Measurements from ENCODE around the gene OSGIN1. TPM values are rescaled to one million over a fixed set of nuclear protein-coding genes. Genes with fewer than 3 reads are reported as not detected.

The OSGIN1 gene
- total and polyA plus RNA-seq, 7 donors = 3.6 to 9.9 (median 5.4) TPM

DNA sequence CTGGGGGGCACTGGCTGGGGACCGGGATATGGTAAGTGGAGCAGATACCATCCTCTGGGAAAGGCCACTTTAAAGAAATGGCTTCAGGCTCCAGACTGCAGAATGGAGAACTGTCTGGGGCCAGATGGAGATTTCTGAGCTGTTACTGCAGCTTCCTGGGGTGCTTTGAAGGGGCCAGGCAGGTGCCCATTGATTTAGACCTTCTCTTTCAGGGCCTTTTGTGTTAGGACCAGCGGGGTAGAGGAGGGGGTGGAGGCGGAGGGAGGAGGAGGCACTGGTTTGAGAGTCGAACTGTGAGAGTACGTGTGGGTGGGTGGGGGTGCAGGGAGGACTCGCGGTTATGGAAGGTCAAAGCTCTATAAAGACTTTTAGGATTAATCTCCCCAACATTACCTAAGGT lies 26.4 kb downstream of the OSGIN1 start:
- 93 to 94% methylated on average over 7 of the region's 7 CpGs for WGBS, 2 donors
- Histone ChIP-seq H3K27me3 (no peaks in the 10 kb centered on the region), H3K36me3 (no peaks in the 10 kb centered on the region), H3K27ac (no peak overlapping the region), H3K4me3 (no peak overlapping the region), H3K9me3 (peaks cover 0 to 8% (median 0%) of the 10 kb centered on the region in 4 donors), H3K4me1 (no peaks in the 10 kb centered on the region)
- TF ChIP-seq POLR2A (IDR thresholded peaks at IDR 0.05) = no peak
- TF ChIP-seq, protein P1, sequence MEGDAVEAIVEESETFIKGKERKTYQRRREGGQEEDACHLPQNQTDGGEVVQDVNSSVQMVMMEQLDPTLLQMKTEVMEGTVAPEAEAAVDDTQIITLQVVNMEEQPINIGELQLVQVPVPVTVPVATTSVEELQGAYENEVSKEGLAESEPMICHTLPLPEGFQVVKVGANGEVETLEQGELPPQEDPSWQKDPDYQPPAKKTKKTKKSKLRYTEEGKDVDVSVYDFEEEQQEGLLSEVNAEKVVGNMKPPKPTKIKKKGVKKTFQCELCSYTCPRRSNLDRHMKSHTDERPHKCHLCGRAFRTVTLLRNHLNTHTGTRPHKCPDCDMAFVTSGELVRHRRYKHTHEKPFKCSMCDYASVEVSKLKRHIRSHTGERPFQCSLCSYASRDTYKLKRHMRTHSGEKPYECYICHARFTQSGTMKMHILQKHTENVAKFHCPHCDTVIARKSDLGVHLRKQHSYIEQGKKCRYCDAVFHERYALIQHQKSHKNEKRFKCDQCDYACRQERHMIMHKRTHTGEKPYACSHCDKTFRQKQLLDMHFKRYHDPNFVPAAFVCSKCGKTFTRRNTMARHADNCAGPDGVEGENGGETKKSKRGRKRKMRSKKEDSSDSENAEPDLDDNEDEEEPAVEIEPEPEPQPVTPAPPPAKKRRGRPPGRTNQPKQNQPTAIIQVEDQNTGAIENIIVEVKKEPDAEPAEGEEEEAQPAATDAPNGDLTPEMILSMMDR (IDR thresholded peaks at IDR 0.05) = no peak
- no peak for DNase-seq
- intact Hi-C loops (cut with DNase I) = no loop called here

DNA sequence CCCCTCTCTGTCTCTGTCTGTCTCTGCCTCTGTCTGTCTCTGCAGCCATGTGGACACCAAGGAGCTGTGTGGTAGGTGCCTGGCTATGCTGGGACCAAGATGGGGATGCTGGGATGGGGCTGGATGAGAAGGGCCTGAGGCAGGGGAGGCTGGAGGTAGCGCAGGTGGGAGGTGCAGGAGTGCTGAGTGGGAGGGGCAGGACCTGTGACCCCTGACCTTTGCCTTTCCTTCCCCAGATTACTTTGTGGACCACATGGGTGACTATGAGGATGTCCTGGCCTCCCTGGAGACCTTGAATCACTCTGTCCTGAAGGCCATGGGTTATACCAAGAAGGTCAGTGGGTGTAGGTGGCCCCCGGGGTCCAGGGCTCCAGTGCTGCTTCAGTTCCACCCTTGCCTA lies 27.8 kb downstream of the OSGIN1 start:
- intact Hi-C loops (cut with DNase I) = no loop called here
- no peak overlapping the region for H3K4me3 ChIP-seq
- peaks cover 0 to 8% (median 0%) of the 10 kb centered on the region in 4 donors for H3K9me3 ChIP-seq
- TF ChIP-seq EP300 (IDR thresholded peaks at IDR 0.05) (no peak), POLR2A (IDR thresholded peaks at IDR 0.05) (no peak), POLR2AphosphoS5 (IDR thresholded peaks at IDR 0.05) (no peak)
- TF ChIP-seq, protein P1 (IDR thresholded peaks at IDR 0.05) = no peak
- 91 to 93% methylated on average over 2 of the region's 2 CpGs for WGBS, 2 donors
- H3K4me1 ChIP-seq = no peaks in the 10 kb centered on the region
- H3K36me3 ChIP-seq = no peaks in the 10 kb centered on the region
- no peak overlapping the region for H3K27ac ChIP-seq
- H3K27me3 ChIP-seq = no peaks in the 10 kb centered on the region
- no peak for DNase-seq

DNA sequence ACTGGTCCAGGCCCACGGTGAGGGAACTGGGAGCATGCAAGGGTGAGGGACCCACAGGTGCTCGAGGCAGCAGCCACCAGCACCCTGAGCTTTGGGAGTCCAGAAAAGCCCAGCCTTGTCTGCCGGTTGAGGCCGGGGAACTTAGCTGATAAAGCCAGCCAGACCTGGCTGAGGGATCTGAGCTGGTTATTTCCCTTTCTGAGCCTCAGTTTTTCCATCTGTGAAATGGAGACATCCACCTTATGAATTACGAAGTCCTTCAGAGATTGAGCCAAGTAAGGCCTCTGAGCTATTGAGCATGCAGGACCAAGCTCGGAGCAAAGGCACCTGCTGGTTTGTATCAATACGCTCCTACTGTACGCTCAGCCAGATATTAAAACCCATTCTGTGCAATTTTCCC lies 28.8 kb downstream of the OSGIN1 start:
- TF ChIP-seq POLR2A (IDR thresholded peaks at IDR 0.05) (no peak), EP300 (IDR thresholded peaks at IDR 0.05) (no peak), POLR2AphosphoS5 (IDR thresholded peaks at IDR 0.05) (no peak)
- TF ChIP-seq, protein P1 (IDR thresholded peaks at IDR 0.05) = no peak
- 95% methylated on average over 8 of the region's 8 CpGs for WGBS, 2 donors
- H3K27me3 ChIP-seq = no peaks in the 10 kb centered on the region
- H3K4me3 ChIP-seq = no peak overlapping the region
- intact Hi-C loops (cut with DNase I) = no loop called here
- H3K9me3 ChIP-seq = peaks cover 0 to 8% (median 0%) of the 10 kb centered on the region in 4 donors
- no peaks in the 10 kb centered on the region for H3K36me3 ChIP-seq
- H3K27ac ChIP-seq = no peak overlapping the region
- DNase-seq = no peak
- no peaks in the 10 kb centered on the region for H3K4me1 ChIP-seq

DNA sequence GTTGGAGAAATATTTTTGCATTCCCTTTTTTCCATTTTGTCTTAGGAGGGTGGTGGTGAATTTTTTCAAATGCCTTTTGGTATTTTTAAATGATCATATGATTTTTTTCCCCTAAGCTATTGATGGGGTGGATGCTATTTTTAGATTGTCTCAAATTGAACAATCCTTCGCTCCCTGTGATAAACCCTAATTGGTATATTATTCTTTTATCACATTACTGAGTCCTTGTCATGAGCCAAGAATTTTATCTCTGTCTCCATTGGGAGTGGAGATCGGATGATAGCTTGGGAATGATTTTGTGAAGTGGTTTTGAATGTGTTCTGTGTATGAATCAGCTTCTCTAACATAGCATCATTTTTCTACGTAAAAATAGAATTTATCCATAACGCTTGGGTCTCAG lies 30.5 kb downstream of the OSGIN1 start:
- H3K36me3 ChIP-seq = no peaks in the 10 kb centered on the region
- DNase-seq = no peak
- H3K4me1 ChIP-seq = no peaks in the 10 kb centered on the region
- H3K27ac ChIP-seq = no peak overlapping the region
- 57 to 80% methylated on average over 4 of the region's 4 CpGs for WGBS, 2 donors
- TF ChIP-seq EP300 (IDR thresholded peaks at IDR 0.05) (no peak), POLR2AphosphoS5 (IDR thresholded peaks at IDR 0.05) (no peak), POLR2A (IDR thresholded peaks at IDR 0.05) (no peak)
- TF ChIP-seq, protein P1 (IDR thresholded peaks at IDR 0.05) = no peak
- peaks cover 0 to 3% (median 0%) of the 10 kb centered on the region in 4 donors for H3K9me3 ChIP-seq
- intact Hi-C loops (cut with DNase I) = no loop called here
- no peak overlapping the region for H3K4me3 ChIP-seq
- H3K27me3 ChIP-seq = no peaks in the 10 kb centered on the region

DNA sequence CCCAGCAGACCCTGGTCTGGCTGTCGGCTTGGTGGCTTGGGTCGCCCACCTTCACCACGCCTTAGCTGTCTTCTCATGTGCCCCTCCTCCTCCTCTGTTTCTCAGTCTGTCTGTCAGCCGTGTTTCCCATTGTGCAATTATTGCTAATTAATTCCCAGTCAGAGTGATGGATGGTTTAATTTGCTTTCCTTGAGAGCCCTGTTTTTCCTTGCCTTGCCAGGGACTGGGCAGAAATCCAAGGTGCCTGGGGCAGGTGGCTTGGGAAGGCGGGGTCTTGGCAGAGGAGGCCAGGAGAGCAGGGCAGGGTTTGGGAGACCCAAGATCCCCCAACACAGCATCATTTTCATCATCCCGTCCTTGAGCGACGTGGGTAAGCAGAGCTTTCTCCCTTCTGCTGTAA lies 36.3 kb downstream of the OSGIN1 start:
- intact Hi-C loops (cut with DNase I) = no loop called here
- DNase-seq = no peak
- Histone ChIP-seq H3K36me3 (no peaks in the 10 kb centered on the region), H3K4me3 (no peak overlapping the region), H3K9me3 (peaks cover 0 to 2% (median 0%) of the 10 kb centered on the region in 4 donors), H3K27me3 (no peaks in the 10 kb centered on the region), H3K4me1 (peaks cover 0 to 8% (median 0%) of the 10 kb centered on the region in 4 donors), H3K27ac (no peak overlapping the region)
- TF ChIP-seq EP300 (IDR thresholded peaks at IDR 0.05) = no peak
- TF ChIP-seq POLR2A (IDR thresholded peaks at IDR 0.05) = no peak
- TF ChIP-seq, protein P1 (IDR thresholded peaks at IDR 0.05) = no peak
- no peak for TF ChIP-seq POLR2AphosphoS5 (IDR thresholded peaks at IDR 0.05)
- 51 to 77% methylated on average over 8 of the region's 8 CpGs for WGBS, 2 donors
